Measurements from ENCODE around the gene YAF2.

DNA sequence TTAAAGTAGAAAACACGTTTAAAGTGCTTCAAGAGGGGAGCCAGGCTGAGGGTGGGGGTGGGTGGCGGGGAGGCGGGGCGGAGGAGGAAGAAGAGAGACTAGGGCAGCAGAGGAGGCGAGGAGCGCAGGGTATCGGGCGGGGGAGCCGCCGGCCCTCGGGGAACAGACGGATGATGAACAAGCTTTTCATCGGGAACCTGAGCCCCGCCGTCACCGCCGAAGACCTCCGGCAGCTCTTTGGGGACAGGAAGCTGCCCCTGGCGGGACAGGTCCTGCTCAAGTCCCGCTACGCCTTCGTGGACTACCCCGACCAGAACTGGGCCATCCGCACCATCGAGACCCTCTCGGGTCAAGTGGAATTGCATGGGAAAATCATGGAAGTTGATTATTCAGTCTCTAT is 48.7 kb upstream of the YAF2 start:
- TF ChIP-seq POLR2A (IDR thresholded peaks at IDR 0.05) (no peak), POLR2AphosphoS5 (IDR thresholded peaks at IDR 0.05) (no peak)
- TF ChIP-seq, protein P1, sequence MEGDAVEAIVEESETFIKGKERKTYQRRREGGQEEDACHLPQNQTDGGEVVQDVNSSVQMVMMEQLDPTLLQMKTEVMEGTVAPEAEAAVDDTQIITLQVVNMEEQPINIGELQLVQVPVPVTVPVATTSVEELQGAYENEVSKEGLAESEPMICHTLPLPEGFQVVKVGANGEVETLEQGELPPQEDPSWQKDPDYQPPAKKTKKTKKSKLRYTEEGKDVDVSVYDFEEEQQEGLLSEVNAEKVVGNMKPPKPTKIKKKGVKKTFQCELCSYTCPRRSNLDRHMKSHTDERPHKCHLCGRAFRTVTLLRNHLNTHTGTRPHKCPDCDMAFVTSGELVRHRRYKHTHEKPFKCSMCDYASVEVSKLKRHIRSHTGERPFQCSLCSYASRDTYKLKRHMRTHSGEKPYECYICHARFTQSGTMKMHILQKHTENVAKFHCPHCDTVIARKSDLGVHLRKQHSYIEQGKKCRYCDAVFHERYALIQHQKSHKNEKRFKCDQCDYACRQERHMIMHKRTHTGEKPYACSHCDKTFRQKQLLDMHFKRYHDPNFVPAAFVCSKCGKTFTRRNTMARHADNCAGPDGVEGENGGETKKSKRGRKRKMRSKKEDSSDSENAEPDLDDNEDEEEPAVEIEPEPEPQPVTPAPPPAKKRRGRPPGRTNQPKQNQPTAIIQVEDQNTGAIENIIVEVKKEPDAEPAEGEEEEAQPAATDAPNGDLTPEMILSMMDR (IDR thresholded peaks at IDR 0.05) = no peak
